Fibroblast of lung (primary cell): ENCODE data around the gene NFS1. TPM values are rescaled to one million over a fixed set of nuclear protein-coding genes. Genes with fewer than 3 reads are reported as not detected.

ENCODE experiments used
- DNase-seq, 2 donors: peaks; one replicate each; pipeline versions ENCODE4 v3.0.0 to v3.0.0-alpha.2; 2010; ENCODE audit warnings: low read depth in 2 of 2
- H2AFZ ChIP-seq: 2 replicates; pipeline ENCODE4 v1.5.1; 2012; ENCODE audit warnings: low read length, control low read depth, inconsistent platforms
- H3K27ac ChIP-seq: 2 replicates; pipeline ENCODE4 v1.5.1; 2011; ENCODE audit warnings: low read length, control low read depth; ENCODE audit not compliant: insufficient read depth
- H3K27me3 ChIP-seq: 2 replicates; pipeline ENCODE4 v1.5.1; 2011; ENCODE audit warnings: mild to moderate bottlenecking, low read length; ENCODE audit not compliant: control insufficient read depth, insufficient read depth
- H3K36me3 ChIP-seq: 2 replicates; pipeline ENCODE4 v1.5.1; 2011; ENCODE audit warnings: low read length; ENCODE audit not compliant: control insufficient read depth, insufficient read depth
- H3K4me1 ChIP-seq: 2 replicates; pipeline ENCODE4 v1.5.1; 2011; ENCODE audit warnings: low read length; ENCODE audit not compliant: control insufficient read depth, insufficient read depth; ENCODE audit errors: extremely low read depth
- H3K4me2 ChIP-seq: 2 replicates; pipeline ENCODE4 v1.5.1; 2011; ENCODE audit warnings: low read length, control low read depth; ENCODE audit not compliant: insufficient read depth; ENCODE audit errors: extremely low read depth
- H3K4me3 ChIP-seq, 4 experiments: fragments of 200-600 bp in 1 of 4; sonication (generic) in 1 of 4; replicated peaks in 1 of 4; 2 replicates each; pipeline ENCODE4 v1.5.1; 2011 to 2016; ENCODE audit warnings: low read length in 4 of 4, low read depth in 3 of 4, mild to moderate bottlenecking in 3 of 4, control low read depth in 2 of 4, inconsistent platforms in 1 of 4, mixed read lengths in 1 of 4; ENCODE audit not compliant: insufficient read depth in 1 of 4; ENCODE audit errors: control extremely low read depth in 1 of 4
- H3K79me2 ChIP-seq: 2 replicates; pipeline ENCODE4 v1.5.1; 2012; ENCODE audit warnings: mild to moderate bottlenecking, low read length, inconsistent platforms; ENCODE audit not compliant: control insufficient read depth, insufficient read depth
- H3K9ac ChIP-seq: 2 replicates; pipeline ENCODE4 v1.5.1; 2011; ENCODE audit warnings: mild to moderate bottlenecking, low read length, control low read depth; ENCODE audit not compliant: insufficient read depth
- H3K9me3 ChIP-seq: 2 replicates; pipeline ENCODE4 v1.5.1; 2012; ENCODE audit warnings: low read depth, low read length; ENCODE audit not compliant: control insufficient read depth, insufficient read depth
- H4K20me1 ChIP-seq: 2 replicates; pipeline ENCODE4 v1.5.1; 2011; ENCODE audit warnings: low read length; ENCODE audit not compliant: control insufficient read depth, insufficient read depth; ENCODE audit errors: extremely low read depth
- EZH2 ChIP-seq: IDR thresholded peaks from 2 replicates; pipeline ENCODE4 v1.5.1; 2012; ENCODE audit warnings: low read length, control low read depth, mild to moderate bottlenecking; ENCODE audit errors: missing control alignments
- polyA plus RNA-seq, 2 donors: library from polyadenylated mRNA; depleted of rRNA in 1 of 2; stranded (reverse) in 1 of 2; unstranded in 1 of 2; fragments of >200 nt; gene quantifications; 2 replicates each; pipeline ENCODE4 v1.2.1, GENCODE V29; 2011 to 2012; ENCODE audit warnings: missing spikeins in 1 of 2
- total RNA-seq: library from RNA; depleted of rRNA; stranded (reverse); fragments of >200 nt; gene quantifications from 2 replicates; pipeline ENCODE4 v1.2.1, GENCODE V29; 2014
- TF ChIP-seq, protein P1 (sequence below), 2 donors: IDR thresholded peaks in 1 of 2; conservative IDR thresholded peaks in 1 of 2; 1 replicate in 1 of 2; 2 replicates in 1 of 2; pipeline ENCODE4 v1.5.1; 2011 to 2012; ENCODE audit warnings: low read length in 2 of 2, control low read depth in 1 of 2, inconsistent platforms in 1 of 2, low read depth in 1 of 2, mild to moderate bottlenecking in 1 of 2

NFS1 gene
- total and polyA plus RNA-seq, 2 donors (not counting 1 experiment from before 2014, with no cell fraction given) = 31.7 to 34.7 TPM

DNA sequence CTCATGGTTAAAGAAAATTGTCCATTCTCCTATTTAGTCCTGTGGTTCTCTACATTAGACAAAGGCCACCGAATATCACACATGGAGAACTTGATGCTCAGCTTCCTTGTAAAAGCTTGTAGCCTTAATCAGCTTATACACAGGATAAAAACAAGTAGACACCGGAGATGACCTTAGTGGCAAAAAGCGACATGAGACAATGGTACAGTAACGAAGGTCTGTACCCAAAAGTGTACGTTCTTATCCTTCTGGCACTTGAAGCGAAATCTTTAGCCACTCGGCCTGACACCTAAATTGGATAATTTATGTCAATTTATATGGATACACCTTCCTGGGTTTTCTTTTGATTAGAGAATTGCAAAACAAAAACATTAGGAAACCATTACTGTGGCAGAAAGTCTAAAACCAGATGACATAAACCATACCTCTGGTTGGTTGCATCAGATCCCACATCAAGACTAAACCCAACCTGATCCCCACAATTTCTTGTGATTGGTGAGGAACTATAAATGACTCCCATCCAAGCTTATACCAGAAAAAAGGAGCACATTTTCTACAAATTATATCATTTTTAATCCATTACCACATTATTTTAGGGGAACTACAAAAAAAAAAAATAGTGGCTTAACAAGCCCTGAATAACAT is 36.8 kb upstream of the NFS1 start:
- Histone ChIP-seq H3K4me1 (peaks cover 4% of the 10 kb centered on the region), H3K79me2 (peaks cover 99% of the 10 kb centered on the region), H4K20me1 (peaks cover 10% of the 10 kb centered on the region), H3K36me3 (peaks cover 22% of the 10 kb centered on the region), H3K9me3 (no peaks in the 10 kb centered on the region), H3K4me3 (peak overlapping the region in 3 of 4 experiments; percentile 2 to 19 (median 6)), H2AFZ (no peak overlapping the region), H3K27me3 (no peaks in the 10 kb centered on the region), H3K4me2 (peak overlapping the region; percentile 66), H3K27ac (no peak overlapping the region), H3K9ac (no peak overlapping the region)
- DNase-seq = no peak
- TF ChIP-seq EZH2 = no peak
- TF ChIP-seq, protein P1, sequence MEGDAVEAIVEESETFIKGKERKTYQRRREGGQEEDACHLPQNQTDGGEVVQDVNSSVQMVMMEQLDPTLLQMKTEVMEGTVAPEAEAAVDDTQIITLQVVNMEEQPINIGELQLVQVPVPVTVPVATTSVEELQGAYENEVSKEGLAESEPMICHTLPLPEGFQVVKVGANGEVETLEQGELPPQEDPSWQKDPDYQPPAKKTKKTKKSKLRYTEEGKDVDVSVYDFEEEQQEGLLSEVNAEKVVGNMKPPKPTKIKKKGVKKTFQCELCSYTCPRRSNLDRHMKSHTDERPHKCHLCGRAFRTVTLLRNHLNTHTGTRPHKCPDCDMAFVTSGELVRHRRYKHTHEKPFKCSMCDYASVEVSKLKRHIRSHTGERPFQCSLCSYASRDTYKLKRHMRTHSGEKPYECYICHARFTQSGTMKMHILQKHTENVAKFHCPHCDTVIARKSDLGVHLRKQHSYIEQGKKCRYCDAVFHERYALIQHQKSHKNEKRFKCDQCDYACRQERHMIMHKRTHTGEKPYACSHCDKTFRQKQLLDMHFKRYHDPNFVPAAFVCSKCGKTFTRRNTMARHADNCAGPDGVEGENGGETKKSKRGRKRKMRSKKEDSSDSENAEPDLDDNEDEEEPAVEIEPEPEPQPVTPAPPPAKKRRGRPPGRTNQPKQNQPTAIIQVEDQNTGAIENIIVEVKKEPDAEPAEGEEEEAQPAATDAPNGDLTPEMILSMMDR (conservative IDR thresholded peaks at IDR 0.05 in 1 of 2, IDR thresholded peaks at IDR 0.05 in 1 of 2; ENCODE audit: low read depth in 1 of 2, low read length in 2 of 2) = no peak

GRCh38 chr20:35734777-35735649 is 35.9 kb upstream of the NFS1 start:
- TF ChIP-seq, protein P1 (conservative IDR thresholded peaks at IDR 0.05 in 1 of 2, IDR thresholded peaks at IDR 0.05 in 1 of 2; ENCODE audit: low read depth in 1 of 2, low read length in 2 of 2) = no peak
- TF ChIP-seq EZH2 = no peak
- Histone ChIP-seq H3K9ac (no peak overlapping the region), H3K27me3 (no peaks in the 10 kb centered on the region), H3K9me3 (no peaks in the 10 kb centered on the region), H3K27ac (no peak overlapping the region), H3K4me1 (peaks cover 4% of the 10 kb centered on the region), H3K4me2 (no peak overlapping the region), H3K4me3 (peak overlapping the region in 1 of 4 experiments; percentile 14), H3K79me2 (peaks cover 99% of the 10 kb centered on the region), H2AFZ (no peak overlapping the region), H3K36me3 (peaks cover 25% of the 10 kb centered on the region), H4K20me1 (peaks cover 9% of the 10 kb centered on the region)
- DNase-seq = no peak

GRCh38 chr20:35734374-35734773 is 35.2 kb upstream of the NFS1 start:
- H3K9me3 ChIP-seq = no peaks in the 10 kb centered on the region

More at GRCh38 chr20:35734374-35734773, 35.2 kb upstream of the NFS1 start:
- Histone ChIP-seq H3K4me1 (peaks cover 4% of the 10 kb centered on the region), H3K27me3 (no peaks in the 10 kb centered on the region), H3K4me2 (no peak overlapping the region), H2AFZ (no peak overlapping the region), H3K27ac (no peak overlapping the region), H3K79me2 (peaks cover 99% of the 10 kb centered on the region), H4K20me1 (peaks cover 8% of the 10 kb centered on the region), H3K4me3 (no peak overlapping the region), H3K36me3 (peaks cover 24% of the 10 kb centered on the region), H3K9ac (no peak overlapping the region)
- no peak for DNase-seq
- TF ChIP-seq, protein P1 (conservative IDR thresholded peaks at IDR 0.05 in 1 of 2, IDR thresholded peaks at IDR 0.05 in 1 of 2; ENCODE audit: low read depth in 1 of 2, low read length in 2 of 2) = no peak
- no peak for TF ChIP-seq EZH2
